NCI-H1694 (cell line): Measurements from ENCODE around the gene TM9SF1.
A peak's percentile ranks its signal among the peaks of the same experiment; 100 is the strongest.

Experiments used
- DNase-seq: peaks from one replicate; lab custom pipeline; 2025; lab: John Stamatoyannopoulos, UW

Gene TM9SF1

DNA sequence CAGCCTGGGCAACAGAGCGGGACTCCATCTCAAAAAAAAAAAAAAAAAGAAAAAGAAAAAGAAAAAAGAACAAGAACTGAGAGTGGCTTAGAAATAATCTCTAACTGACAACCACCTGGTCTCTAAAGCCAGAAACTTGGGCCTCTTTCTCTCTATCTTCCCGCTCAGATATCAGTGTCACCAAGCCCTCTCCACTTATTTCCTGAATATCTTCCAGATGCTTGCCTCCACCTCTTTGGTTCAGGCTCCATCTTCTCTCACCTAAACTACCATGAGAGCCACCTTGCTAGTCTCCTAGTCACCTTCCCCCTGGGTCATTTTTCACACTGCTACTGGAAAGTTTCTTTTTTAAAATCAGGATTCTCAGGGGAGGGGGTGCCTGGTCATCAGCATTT lies 1.8 kb upstream of the TM9SF1 start:
- no peak for DNase-seq

DNA sequence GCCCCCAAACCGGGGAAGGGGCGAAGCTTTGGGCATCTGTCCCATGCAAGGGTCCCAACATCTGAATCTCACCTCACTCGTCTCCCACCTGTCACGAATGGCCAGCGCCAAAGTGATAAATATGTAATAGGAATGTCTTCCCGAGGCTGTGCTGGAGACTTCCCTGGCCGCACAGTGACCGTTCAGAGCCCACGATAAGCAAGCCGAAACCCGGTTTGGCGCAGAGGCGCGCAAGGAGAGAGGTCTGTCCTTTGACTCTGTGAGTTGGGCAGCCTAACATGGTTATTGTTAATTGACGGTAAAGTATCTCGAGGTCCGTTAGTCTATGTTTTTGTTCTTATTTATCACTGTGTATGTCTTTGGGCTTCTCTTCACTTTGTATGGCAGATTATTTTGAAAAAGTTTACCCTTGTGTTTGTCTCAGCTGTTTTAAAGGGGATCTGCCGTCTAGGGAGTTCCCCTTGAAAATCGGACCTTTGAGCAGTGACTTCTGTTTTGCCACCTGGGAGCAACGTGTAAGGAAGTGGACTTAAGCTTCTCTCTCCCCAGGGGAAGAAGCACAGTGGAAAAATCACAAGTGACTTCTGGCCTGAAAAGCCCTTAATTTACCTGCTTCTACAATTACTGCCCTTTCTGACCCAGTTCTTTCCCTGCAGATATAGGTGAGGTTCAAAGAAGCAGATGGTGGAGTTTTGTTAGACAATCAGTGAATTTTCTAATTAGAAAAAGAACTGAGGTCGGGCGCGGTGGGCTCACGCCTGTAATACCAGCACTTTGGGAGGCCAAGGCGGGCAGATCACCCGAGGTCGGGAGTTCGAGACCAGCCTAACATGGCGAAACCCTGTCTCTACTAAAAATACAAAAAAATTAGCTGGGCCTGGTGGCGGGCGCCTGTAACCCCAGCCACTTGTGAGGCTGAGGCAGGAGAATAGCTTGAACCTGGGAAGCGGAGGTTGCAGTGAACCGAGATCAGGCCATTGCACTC lies 1.1 kb upstream of the TM9SF1 start:
- DNase-seq: no peak

DNA sequence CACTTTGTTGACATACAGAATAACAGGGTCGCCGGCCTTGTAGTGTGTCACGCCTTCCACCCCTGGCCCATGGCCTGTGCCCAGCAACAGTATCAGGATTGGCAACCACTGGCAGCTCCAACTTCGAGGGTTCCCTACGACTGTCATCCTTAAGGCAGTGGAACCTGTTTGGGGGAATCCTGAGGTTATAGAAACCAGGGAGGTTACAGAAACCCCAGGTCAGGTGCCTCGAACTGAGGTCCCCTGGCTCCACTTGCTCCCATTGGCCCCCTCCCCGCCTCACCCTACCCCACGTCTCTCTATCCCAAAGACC lies 412 bp downstream of the TM9SF1 start:
- no peak for DNase-seq

GRCh38 chr14:24194186-24194872 lies 912 bp downstream of the TM9SF1 start:
- no peak for DNase-seq

GRCh38 chr14:24192933-24193332 lies 2.3 kb downstream of the TM9SF1 start:
- DNase-seq: no peak

- DNase-seq: no peak
Measured at GRCh38 chr14:24190416-24190815, 4.8 kb downstream of the TM9SF1 start.

GRCh38 chr14:24189460-24189859 lies 5.8 kb downstream of the TM9SF1 start:
- DNase-seq: no peak

- no peak for DNase-seq
Measured at GRCh38 chr14:24189059-24189375, 6.2 kb downstream of the TM9SF1 start.

DNA sequence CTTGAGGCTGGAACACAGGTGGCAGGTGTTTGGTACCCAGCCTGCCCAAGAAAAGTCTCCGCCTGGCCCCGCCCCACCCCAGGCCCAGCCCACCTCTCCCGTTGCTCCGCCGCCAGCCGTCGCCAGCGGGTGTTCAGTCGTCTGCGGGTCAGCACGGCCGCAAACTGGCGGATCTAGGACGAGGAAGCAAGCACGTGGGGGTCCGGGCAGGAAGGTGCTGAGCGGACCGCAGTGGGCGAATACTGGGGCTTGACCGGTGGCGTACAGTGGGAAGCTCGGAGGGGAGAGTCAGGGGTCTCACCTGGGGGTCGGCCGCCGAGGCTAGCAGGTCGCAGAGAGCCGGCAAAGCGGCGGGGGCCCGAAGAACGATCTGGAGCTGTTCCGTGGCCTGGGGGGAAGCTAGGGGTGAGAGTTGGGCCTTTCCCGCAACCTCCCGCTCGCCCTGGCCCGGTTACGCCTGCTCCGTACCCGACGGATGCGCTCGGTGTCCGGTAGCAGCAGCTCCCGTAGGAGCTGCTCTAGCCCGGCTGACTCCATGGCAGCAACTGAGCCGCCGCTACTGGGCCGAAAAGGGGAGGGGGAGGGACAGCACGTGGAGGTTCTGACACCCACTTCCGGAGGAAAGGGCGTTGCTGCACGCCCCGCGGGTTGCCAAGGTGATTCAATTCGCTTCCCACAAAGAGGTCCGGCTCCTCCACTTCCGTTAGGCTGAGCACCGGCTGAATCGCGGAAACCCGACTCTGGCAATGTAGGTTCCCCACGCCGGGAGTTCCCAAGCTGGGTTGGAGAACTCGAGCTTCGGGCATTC lies 6.8 kb downstream of the TM9SF1 start, which contains the start of gene IPO4:
TSS of gene IPO4 (minus strand) at position 566 of the 808 bp plus-strand sequence. CDS start at position 537, 29 bp downstream.
- DNase-seq: peak; percentile 97

DNA sequence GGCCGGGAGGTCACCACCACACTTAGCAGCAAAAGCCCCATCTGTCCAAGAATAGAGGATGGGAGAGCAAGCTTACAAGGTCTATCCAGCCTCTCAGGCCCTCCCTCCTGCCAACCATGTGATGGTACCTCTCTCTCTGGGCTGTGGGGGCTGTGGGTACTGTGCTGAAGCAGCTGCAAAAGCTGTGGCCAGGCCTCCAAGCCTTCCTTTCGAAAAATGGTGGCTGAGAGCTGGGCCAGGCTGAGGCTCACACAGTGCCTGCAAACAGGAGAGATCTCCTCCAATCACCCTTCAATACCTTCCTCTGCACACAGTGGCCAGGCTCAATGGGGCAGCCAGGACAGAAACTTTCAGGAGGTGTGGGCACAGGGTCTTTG lies 7.7 kb downstream of the TM9SF1 start:
- no peak for DNase-seq

DNA sequence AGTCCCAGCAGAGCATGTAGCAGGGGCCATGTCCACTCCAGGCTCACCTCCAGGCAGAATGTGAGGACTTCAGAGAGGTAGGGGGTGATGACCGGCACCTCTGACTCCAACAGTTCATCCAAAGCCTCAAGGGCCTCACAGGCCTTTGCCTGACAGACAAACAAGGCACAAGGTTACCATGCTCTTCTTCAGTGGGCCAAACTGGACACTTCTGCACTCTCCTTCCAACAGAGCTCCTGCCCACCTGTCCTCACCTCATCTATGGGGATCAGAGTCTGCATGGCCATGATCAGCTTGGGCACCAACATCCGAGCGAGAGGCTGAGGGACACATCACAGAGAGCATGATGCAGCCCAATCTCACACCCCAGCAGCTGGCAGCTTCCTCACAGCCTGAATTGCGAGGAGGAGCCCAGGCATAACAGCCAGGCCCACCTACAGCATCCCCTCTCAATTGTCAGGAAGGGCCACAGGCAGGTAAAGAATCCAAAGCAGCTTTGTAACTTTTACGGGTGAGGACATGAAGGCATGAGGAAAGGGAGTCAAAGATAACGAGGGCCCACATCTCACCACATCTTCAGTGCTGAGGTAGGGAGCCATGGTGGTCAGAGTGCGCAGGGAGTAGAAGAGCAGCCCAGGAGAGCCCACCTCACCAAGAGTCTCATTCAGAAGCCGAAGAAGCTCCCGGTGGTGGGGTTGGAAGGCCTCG lies 8.3 kb downstream of the TM9SF1 start:
- no peak for DNase-seq

DNA sequence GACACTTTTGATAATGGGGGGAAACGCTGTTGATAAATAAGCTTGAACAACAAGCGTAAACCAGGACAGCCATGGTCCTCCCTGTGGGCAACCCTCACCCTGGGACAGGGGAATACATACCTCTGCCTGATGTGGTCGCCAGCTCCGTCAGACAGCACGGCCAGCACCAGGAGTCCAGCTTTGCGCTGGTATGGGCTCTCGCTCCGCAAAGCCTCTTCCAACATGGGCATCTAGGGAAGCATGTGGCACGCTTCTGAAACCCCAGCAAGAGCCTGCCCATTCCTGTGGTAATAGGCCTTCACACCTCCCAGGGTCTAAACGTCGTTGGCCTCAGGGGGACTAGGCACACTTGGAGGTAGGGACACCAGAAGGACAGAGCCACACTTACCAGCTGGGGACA lies 9.5 kb downstream of the TM9SF1 start:
- no peak for DNase-seq

DNA sequence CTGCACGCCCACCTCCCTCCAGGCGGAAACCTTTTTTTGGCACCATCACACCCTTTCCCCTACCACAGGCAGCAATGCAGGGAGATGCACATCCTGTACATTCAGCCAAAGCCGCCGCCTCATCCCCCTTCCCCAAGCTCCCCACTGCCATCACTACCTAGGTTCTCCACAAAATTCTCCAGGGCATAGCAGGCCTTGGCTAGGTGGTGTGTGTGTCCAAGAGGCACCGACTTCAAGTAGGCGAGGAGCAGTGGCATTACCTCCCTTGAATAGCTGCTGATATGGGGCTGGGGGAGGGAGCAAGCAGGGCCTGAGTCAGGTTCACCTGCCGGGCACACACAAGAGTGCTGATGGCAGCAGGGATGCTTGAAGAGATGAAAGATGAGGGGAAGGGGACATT lies 10.2 kb downstream of the TM9SF1 start:
- DNase-seq: no peak

DNA sequence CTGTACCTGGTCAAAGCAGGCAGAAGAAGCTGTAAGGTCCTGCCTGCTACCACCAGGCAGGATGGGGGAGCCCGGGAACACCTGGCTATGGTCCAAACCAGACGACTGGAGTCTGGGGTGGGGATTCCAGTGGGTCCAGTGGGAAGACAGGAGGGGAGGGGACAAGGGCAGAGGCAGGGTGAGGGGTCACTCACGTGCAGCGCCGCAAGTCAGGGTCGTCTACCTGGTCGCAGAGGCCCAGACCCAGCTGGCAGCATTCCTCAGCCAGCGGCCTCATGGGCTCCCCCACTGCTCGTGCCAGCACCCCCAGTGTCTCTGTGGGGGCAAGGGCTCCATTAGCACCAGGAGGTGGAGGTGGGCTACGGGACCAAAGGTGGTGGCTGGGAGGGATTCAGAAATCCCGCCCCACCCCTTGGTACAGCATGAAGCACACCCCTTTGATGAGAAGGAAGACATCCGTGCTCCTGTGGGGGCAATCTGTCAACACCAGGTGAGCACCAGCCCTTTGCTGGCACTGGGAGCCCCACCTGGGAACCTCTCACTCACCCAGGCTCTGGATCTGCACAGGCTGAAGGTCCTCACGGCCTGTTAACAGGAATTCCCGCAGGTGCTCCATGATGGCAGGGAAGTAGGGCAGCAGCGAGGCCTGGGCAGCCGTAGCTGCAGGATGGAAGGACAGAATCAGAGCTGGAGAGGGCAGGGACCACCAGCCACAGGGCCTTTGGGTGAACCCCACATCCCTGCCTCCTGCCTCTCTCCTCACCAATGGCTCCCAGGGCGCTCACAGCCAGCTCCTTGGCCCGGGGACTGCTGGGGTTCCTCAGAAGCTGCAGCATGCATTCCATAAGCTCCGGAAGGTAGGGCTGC lies 10.9 kb downstream of the TM9SF1 start:
- no peak for DNase-seq

DNA sequence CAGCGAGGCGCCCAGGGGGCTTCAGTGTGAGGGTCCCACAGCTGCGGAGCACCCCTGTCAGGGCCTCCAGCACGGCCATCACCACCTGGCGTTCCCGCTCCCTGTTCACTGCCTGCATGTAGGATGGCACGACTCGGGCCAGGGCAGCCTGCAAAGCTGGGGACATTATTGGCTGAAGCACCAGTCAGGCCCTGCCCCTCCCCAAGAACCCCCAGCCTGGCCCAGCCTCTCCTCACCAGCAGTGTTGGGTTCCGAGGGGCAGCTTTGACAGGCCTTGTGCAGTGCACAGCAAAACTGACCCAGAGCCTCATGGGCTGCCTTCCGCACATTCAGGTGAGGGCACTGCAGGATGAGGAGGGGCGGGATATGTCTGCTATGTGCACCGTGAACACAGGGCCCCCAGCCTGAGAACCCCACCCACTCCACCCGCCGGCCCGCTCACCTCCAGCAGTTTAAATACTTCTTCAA lies 12.2 kb downstream of the TM9SF1 start:
- no peak for DNase-seq

- DNase-seq: no peak
Measured at GRCh38 chr14:24182110-24182882, 12.9 kb downstream of the TM9SF1 start.

- DNase-seq: no peak
Measured at GRCh38 chr14:24181371-24182077, 13.7 kb downstream of the TM9SF1 start.

- DNase-seq: no peak
Measured at GRCh38 chr14:24179961-24180796, 15.1 kb downstream of the TM9SF1 start.
